Measurements from ENCODE around the gene NHERF2.

GRCh38 chr16:2077696-2078095, 51.0 kb downstream of the NHERF2 start:
- TF ChIP-seq POLR2A (IDR thresholded peaks at IDR 0.05) (no peak), CTCF (IDR thresholded peaks at IDR 0.05) (no peak), EP300 (IDR thresholded peaks at IDR 0.05) (no peak)
